GM23338 (cell line): ENCODE measurements around the gene KCNK3.

ENCODE experiments used
- CREB1 ChIP-seq: fragments of 250-450 bp; sonication (Bioruptor Pico); IDR thresholded peaks from 2 replicates; pipeline ENCODE4 v1.5.0; 2020; ENCODE audit warnings: low read depth, mild to moderate bottlenecking, moderate library complexity
- EZH2 ChIP-seq: fragments of 200-600 bp; sonication (generic); IDR thresholded peaks from one replicate; pipeline ENCODE4 v1.8.0; 2017; ENCODE audit warnings: antibody characterized with exemption, mild to moderate bottlenecking, low read depth; ENCODE audit not compliant: unreplicated experiment
- EZH2phosphoT487 ChIP-seq: fragments of 200-600 bp; sonication (generic); IDR thresholded peaks from one replicate; pipeline ENCODE4 v1.8.1; 2018; ENCODE audit warnings: antibody characterized with exemption; ENCODE audit not compliant: unreplicated experiment
- JUNB ChIP-seq: IDR thresholded peaks from one replicate; pipeline ENCODE4 v1.6.1; 2016; ENCODE audit warnings: antibody characterized with exemption; ENCODE audit not compliant: unreplicated experiment
- NANOG ChIP-seq: IDR thresholded peaks from 2 replicates; pipeline ENCODE4 v1.6.1; 2016; ENCODE audit warnings: antibody characterized with exemption, borderline replicate concordance
- POLR2AphosphoS5 ChIP-seq: IDR thresholded peaks from 2 replicates; pipeline ENCODE4 v1.6.1; 2016; ENCODE audit warnings: antibody characterized with exemption, low read depth
- REST ChIP-seq: IDR thresholded peaks from one replicate; pipeline ENCODE4 v1.6.1; 2018; ENCODE audit warnings: antibody characterized with exemption; ENCODE audit not compliant: unreplicated experiment
- ZNF114 ChIP-seq: fragments of 250-450 bp; sonication (Bioruptor Pico); IDR thresholded peaks from 2 replicates; pipeline ENCODE4 v1.5.0; 2020; ENCODE audit warnings: mild to moderate bottlenecking, moderate library complexity
- ZNF331 ChIP-seq: fragments of 250-450 bp; sonication (Bioruptor Pico); IDR thresholded peaks from 2 replicates; pipeline ENCODE4 v1.5.0; 2020; ENCODE audit warnings: low read depth, mild to moderate bottlenecking, moderate library complexity
- TF ChIP-seq, protein P1 (sequence below), 2 experiments: fragments of 200-600 bp in 1 of 2; sonication (generic) in 1 of 2; conservative IDR thresholded peaks; 2 replicates each; pipeline versions ENCODE4 v1.5.1 to v1.6.1; 2016 to 2017; ENCODE audit warnings: antibody characterized with exemption in 2 of 2, low read depth in 2 of 2, mild to moderate bottlenecking in 2 of 2, moderate library complexity in 1 of 2
- TF ChIP-seq, protein P2 (sequence below): IDR thresholded peaks from 2 replicates; pipeline ENCODE4 v1.6.1; 2016; ENCODE audit warnings: antibody characterized with exemption

GRCh38 chr2:26710145-26710544 lies 17.6 kb downstream of the KCNK3 start:
- TF ChIP-seq, protein P1, sequence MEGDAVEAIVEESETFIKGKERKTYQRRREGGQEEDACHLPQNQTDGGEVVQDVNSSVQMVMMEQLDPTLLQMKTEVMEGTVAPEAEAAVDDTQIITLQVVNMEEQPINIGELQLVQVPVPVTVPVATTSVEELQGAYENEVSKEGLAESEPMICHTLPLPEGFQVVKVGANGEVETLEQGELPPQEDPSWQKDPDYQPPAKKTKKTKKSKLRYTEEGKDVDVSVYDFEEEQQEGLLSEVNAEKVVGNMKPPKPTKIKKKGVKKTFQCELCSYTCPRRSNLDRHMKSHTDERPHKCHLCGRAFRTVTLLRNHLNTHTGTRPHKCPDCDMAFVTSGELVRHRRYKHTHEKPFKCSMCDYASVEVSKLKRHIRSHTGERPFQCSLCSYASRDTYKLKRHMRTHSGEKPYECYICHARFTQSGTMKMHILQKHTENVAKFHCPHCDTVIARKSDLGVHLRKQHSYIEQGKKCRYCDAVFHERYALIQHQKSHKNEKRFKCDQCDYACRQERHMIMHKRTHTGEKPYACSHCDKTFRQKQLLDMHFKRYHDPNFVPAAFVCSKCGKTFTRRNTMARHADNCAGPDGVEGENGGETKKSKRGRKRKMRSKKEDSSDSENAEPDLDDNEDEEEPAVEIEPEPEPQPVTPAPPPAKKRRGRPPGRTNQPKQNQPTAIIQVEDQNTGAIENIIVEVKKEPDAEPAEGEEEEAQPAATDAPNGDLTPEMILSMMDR (conservative IDR thresholded peaks at IDR 0.05; ENCODE audit: low read depth in 2 of 2), result no peak
- TF ChIP-seq ZNF331 (CRISPR knock-in tag) (no peak), EZH2phosphoT487 (no peak), EZH2 (no peak), CREB1 (CRISPR knock-in tag) (no peak), POLR2AphosphoS5 (no peak), REST (no peak), NANOG (no peak), JUNB (no peak), ZNF114 (CRISPR knock-in tag) (no peak)
- TF ChIP-seq, protein P2, sequence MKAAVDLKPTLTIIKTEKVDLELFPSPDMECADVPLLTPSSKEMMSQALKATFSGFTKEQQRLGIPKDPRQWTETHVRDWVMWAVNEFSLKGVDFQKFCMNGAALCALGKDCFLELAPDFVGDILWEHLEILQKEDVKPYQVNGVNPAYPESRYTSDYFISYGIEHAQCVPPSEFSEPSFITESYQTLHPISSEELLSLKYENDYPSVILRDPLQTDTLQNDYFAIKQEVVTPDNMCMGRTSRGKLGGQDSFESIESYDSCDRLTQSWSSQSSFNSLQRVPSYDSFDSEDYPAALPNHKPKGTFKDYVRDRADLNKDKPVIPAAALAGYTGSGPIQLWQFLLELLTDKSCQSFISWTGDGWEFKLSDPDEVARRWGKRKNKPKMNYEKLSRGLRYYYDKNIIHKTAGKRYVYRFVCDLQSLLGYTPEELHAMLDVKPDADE, result no peak
